Measurements from ENCODE around the gene ABCC4.

ABCC4 gene

GRCh38 chr13:95075506-95075905 is 225.7 kb downstream of the ABCC4 start:
- H3K27ac ChIP-seq = no peak overlapping the region
- H3K36me3 ChIP-seq (ENCODE audit: insufficient read depth, low read length) = peaks cover 5% of the 10 kb centered on the region; the same call in 1 of the 2 replicates
- H3K4me3 ChIP-seq = no peak overlapping the region
- no peaks in the 10 kb centered on the region for H3K9me3 ChIP-seq (ENCODE audit: low read depth, low read length)
- no peak overlapping the region for H3K9ac ChIP-seq (ENCODE audit: insufficient read length)
- DNase-seq (ENCODE audit: low read depth, low spot score) = no peak
- TF ChIP-seq FOXP2 (optimal IDR thresholded peaks at IDR 0.05; ENCODE audit: control extremely low read depth, extremely low read length, insufficient read depth) = no peak
- no peak for TF ChIP-seq EZH2 (IDR thresholded peaks at IDR 0.05)
- TF ChIP-seq POLR2AphosphoS5 (IDR thresholded peaks at IDR 0.05; ENCODE audit: borderline replicate concordance, low read depth, low read length) = no peak

GRCh38 chr13:95074820-95075219 is 226.4 kb downstream of the ABCC4 start:
- TF ChIP-seq FOXP2 (optimal IDR thresholded peaks at IDR 0.05; ENCODE audit: control extremely low read depth, extremely low read length, insufficient read depth) (no peak), POLR2AphosphoS5 (IDR thresholded peaks at IDR 0.05; ENCODE audit: borderline replicate concordance, low read depth, low read length) (no peak), EZH2 (IDR thresholded peaks at IDR 0.05) (no peak)
- Histone ChIP-seq H3K9me3 (ENCODE audit: low read depth, low read length) (no peaks in the 10 kb centered on the region), H3K9ac (ENCODE audit: insufficient read length) (no peak overlapping the region), H3K4me3 (no peak overlapping the region), H3K36me3 (ENCODE audit: insufficient read depth, low read length) (peaks cover 5% of the 10 kb centered on the region; the same call in 1 of the 2 replicates), H3K27ac (no peak overlapping the region)
- DNase-seq (ENCODE audit: low read depth, low spot score) = no peak

- Histone ChIP-seq H3K4me3 (no peak overlapping the region), H3K9ac (ENCODE audit: insufficient read length) (no peak overlapping the region), H3K9me3 (ENCODE audit: low read depth, low read length) (no peaks in the 10 kb centered on the region), H3K27ac (no peak overlapping the region), H3K36me3 (ENCODE audit: insufficient read depth, low read length) (peaks cover 5% of the 10 kb centered on the region; the same call in 1 of the 2 replicates)
- TF ChIP-seq EZH2 (IDR thresholded peaks at IDR 0.05) = no peak
- no peak for TF ChIP-seq POLR2AphosphoS5 (IDR thresholded peaks at IDR 0.05; ENCODE audit: borderline replicate concordance, low read depth, low read length)
- no peak for TF ChIP-seq FOXP2 (optimal IDR thresholded peaks at IDR 0.05; ENCODE audit: control extremely low read depth, extremely low read length, insufficient read depth)
- no peak for DNase-seq (ENCODE audit: low read depth, low spot score)
These were observed 227.4 kb downstream of the ABCC4 start for GRCh38 chr13:95073747-95074311.

GRCh38 chr13:95067303-95067702 is 233.9 kb downstream of the ABCC4 start:
- no peaks in the 10 kb centered on the region for H3K9me3 ChIP-seq (ENCODE audit: low read depth, low read length)
- no peak overlapping the region for H3K9ac ChIP-seq (ENCODE audit: insufficient read length)
- no peak for DNase-seq (ENCODE audit: low read depth, low spot score)
- no peak overlapping the region for H3K27ac ChIP-seq
- no peak for TF ChIP-seq FOXP2 (optimal IDR thresholded peaks at IDR 0.05; ENCODE audit: control extremely low read depth, extremely low read length, insufficient read depth)
- no peak for TF ChIP-seq POLR2AphosphoS5 (IDR thresholded peaks at IDR 0.05; ENCODE audit: borderline replicate concordance, low read depth, low read length)
- TF ChIP-seq EZH2 (IDR thresholded peaks at IDR 0.05) = no peak
- H3K4me3 ChIP-seq = no peak overlapping the region
- peaks cover 5% of the 10 kb centered on the region; the same call in 1 of the 2 replicates for H3K36me3 ChIP-seq (ENCODE audit: insufficient read depth, low read length)

- Histone ChIP-seq H3K27ac (no peak overlapping the region), H3K9ac (ENCODE audit: insufficient read length) (no peak overlapping the region), H3K4me3 (no peak overlapping the region), H3K36me3 (ENCODE audit: insufficient read depth, low read length) (no peaks in the 10 kb centered on the region), H3K9me3 (ENCODE audit: low read depth, low read length) (no peaks in the 10 kb centered on the region)
- no peak for TF ChIP-seq EZH2 (IDR thresholded peaks at IDR 0.05)
- no peak for TF ChIP-seq FOXP2 (optimal IDR thresholded peaks at IDR 0.05; ENCODE audit: control extremely low read depth, extremely low read length, insufficient read depth)
- no peak for TF ChIP-seq POLR2AphosphoS5 (IDR thresholded peaks at IDR 0.05; ENCODE audit: borderline replicate concordance, low read depth, low read length)
- no peak for DNase-seq (ENCODE audit: low read depth, low spot score)
These were observed 241.2 kb downstream of the ABCC4 start for GRCh38 chr13:95060014-95060519.

- H3K9me3 ChIP-seq (ENCODE audit: low read depth, low read length) = no peaks in the 10 kb centered on the region
- H3K4me3 ChIP-seq = no peak overlapping the region
- no peaks in the 10 kb centered on the region for H3K36me3 ChIP-seq (ENCODE audit: insufficient read depth, low read length)
- H3K27ac ChIP-seq = no peak overlapping the region
- no peak for DNase-seq (ENCODE audit: low read depth, low spot score)
- TF ChIP-seq FOXP2 (optimal IDR thresholded peaks at IDR 0.05; ENCODE audit: control extremely low read depth, extremely low read length, insufficient read depth) = no peak
- no peak overlapping the region for H3K9ac ChIP-seq (ENCODE audit: insufficient read length)
These were observed 241.9 kb downstream of the ABCC4 start for GRCh38 chr13:95059306-95059705.

GRCh38 chr13:95058680-95059079 is 242.6 kb downstream of the ABCC4 start:
- H3K27ac ChIP-seq = no peak overlapping the region
- no peak for TF ChIP-seq EZH2 (IDR thresholded peaks at IDR 0.05)
- TF ChIP-seq POLR2AphosphoS5 (IDR thresholded peaks at IDR 0.05; ENCODE audit: borderline replicate concordance, low read depth, low read length) = no peak
- no peak for TF ChIP-seq FOXP2 (optimal IDR thresholded peaks at IDR 0.05; ENCODE audit: control extremely low read depth, extremely low read length, insufficient read depth)

GRCh38 chr13:95056266-95056665 is 245.0 kb downstream of the ABCC4 start:
- TF ChIP-seq FOXP2 (optimal IDR thresholded peaks at IDR 0.05; ENCODE audit: control extremely low read depth, extremely low read length, insufficient read depth) = no peak
- no peak for TF ChIP-seq EZH2 (IDR thresholded peaks at IDR 0.05)
- TF ChIP-seq POLR2AphosphoS5 (IDR thresholded peaks at IDR 0.05; ENCODE audit: borderline replicate concordance, low read depth, low read length) = no peak
- Histone ChIP-seq H3K9me3 (ENCODE audit: low read depth, low read length) (no peaks in the 10 kb centered on the region), H3K4me3 (no peak overlapping the region), H3K36me3 (ENCODE audit: insufficient read depth, low read length) (no peaks in the 10 kb centered on the region), H3K9ac (ENCODE audit: insufficient read length) (no peak overlapping the region), H3K27ac (no peak overlapping the region)
- DNase-seq (ENCODE audit: low read depth, low spot score) = no peak

More at GRCh38 chr13:95058680-95059079, 242.6 kb downstream of the ABCC4 start:
- H3K9me3 ChIP-seq (ENCODE audit: low read depth, low read length) = no peaks in the 10 kb centered on the region
- H3K9ac ChIP-seq (ENCODE audit: insufficient read length) = no peak overlapping the region
- no peak overlapping the region for H3K4me3 ChIP-seq
- no peaks in the 10 kb centered on the region for H3K36me3 ChIP-seq (ENCODE audit: insufficient read depth, low read length)
- DNase-seq (ENCODE audit: low read depth, low spot score) = no peak

All from SK-N-MC (cell line).